HEK293 (cell line): ENCODE data around the gene LYL1.

ENCODE experiments used
- CTCF ChIA-PET: fragments of 350-600 bp; formaldehyde crosslinking; extraction: SDS; loops from one replicate; lab custom pipeline; 2021; ENCODE audit warnings: antibody characterized with exemption; lab: Yijun Ruan, JAX
- POLR2A ChIA-PET: fragments of 300-600 bp; formaldehyde crosslinking; extraction: SDS; loops from one replicate; lab custom pipeline; 2020; ENCODE audit warnings: antibody characterized with exemption, inconsistent platforms; lab: Yijun Ruan, JAX
- H3K27ac ChIP-seq: fragments of 200-500 bp; sonication (Bioruptor generic); 2 replicates; pipeline ENCODE4 v1.5.1; 2014; ENCODE audit warnings: low read depth, low read length, control low read depth, inconsistent platforms; ENCODE audit errors: extremely low read depth
- H3K36me3 ChIP-seq, 2 experiments: fragments of 200-500 bp in 1 of 2; sonication (Bioruptor generic) in 1 of 2; 1 replicate in 1 of 2; 2 replicates in 1 of 2; pipeline ENCODE4 v1.5.1; 2014 to 2017; ENCODE audit warnings: inconsistent platforms in 2 of 2, low read length in 2 of 2; ENCODE audit not compliant: control insufficient read depth in 2 of 2, insufficient read depth in 1 of 2
- H3K4me1 ChIP-seq: fragments of 200-500 bp; sonication (Bioruptor generic); 2 replicates; pipeline ENCODE4 v1.5.1; 2014; ENCODE audit warnings: mild to moderate bottlenecking, low read length, inconsistent platforms; ENCODE audit not compliant: control insufficient read depth, insufficient read depth
- H3K4me3 ChIP-seq: 2 replicates; pipeline ENCODE4 v1.5.1; 2011; ENCODE audit warnings: low read depth, mild to moderate bottlenecking, control low read depth, low read length, moderate library complexity
- H3K9me3 ChIP-seq: fragments of 200-500 bp; sonication (Bioruptor generic); 2 replicates; pipeline ENCODE4 v1.5.1; 2014; ENCODE audit warnings: low read depth, low read length, inconsistent platforms; ENCODE audit not compliant: control insufficient read depth, insufficient read depth
- BCL6B ChIP-seq: fragments of 450-650 bp; formaldehyde crosslinking; IDR thresholded peaks from 2 replicates; pipeline ENCODE4 v1.5.1; 2017; ENCODE audit warnings: missing biosample characterization, missing genetic modification characterization
- KLF1 ChIP-seq: fragments of 450-650 bp; formaldehyde crosslinking; IDR thresholded peaks from 2 replicates; pipeline ENCODE4 v1.5.1; 2016; ENCODE audit warnings: missing biosample characterization, missing genetic modification characterization
- KLF8 ChIP-seq: fragments of 450-650 bp; formaldehyde crosslinking; IDR thresholded peaks from 2 replicates; pipeline ENCODE4 v1.5.1; 2016; ENCODE audit warnings: missing biosample characterization, missing genetic modification characterization
- KLF9 ChIP-seq: fragments of 450-650 bp; formaldehyde crosslinking; IDR thresholded peaks from 2 replicates; pipeline ENCODE4 v1.5.1; 2016; ENCODE audit warnings: missing biosample characterization, missing genetic modification characterization, low read depth
- PRDM10 ChIP-seq: fragments of 450-650 bp; formaldehyde crosslinking; IDR thresholded peaks from 2 replicates; pipeline ENCODE4 v1.5.1; 2016; ENCODE audit warnings: missing biosample characterization, missing genetic modification characterization
- REPIN1 ChIP-seq: fragments of 450-650 bp; formaldehyde crosslinking; IDR thresholded peaks from 2 replicates; pipeline ENCODE4 v1.5.1; 2017; ENCODE audit warnings: missing biosample characterization, missing genetic modification characterization, low read depth
- SP3 ChIP-seq: fragments of 450-650 bp; formaldehyde crosslinking; IDR thresholded peaks from 2 replicates; pipeline ENCODE4 v1.5.1; 2016; ENCODE audit warnings: missing biosample characterization, missing genetic modification characterization
- ZBTB17 ChIP-seq: fragments of 450-650 bp; formaldehyde crosslinking; IDR thresholded peaks from 2 replicates; pipeline ENCODE4 v1.5.1; 2016; ENCODE audit warnings: missing biosample characterization, missing genetic modification characterization
- ZBTB26 ChIP-seq: fragments of 450-650 bp; formaldehyde crosslinking; optimal IDR thresholded peaks from 2 replicates; pipeline ENCODE3; 2016; ENCODE audit warnings: missing biosample characterization, mild to moderate bottlenecking, missing genetic modification characterization
- ZBTB8A ChIP-seq: fragments of 450-650 bp; formaldehyde crosslinking; IDR thresholded peaks from 2 replicates; pipeline ENCODE4 v1.5.1; 2016; ENCODE audit warnings: missing biosample characterization, missing genetic modification characterization
- ZNF148 ChIP-seq: fragments of 450-650 bp; formaldehyde crosslinking; IDR thresholded peaks from 2 replicates; pipeline ENCODE4 v1.5.0; 2017; ENCODE audit warnings: missing biosample characterization, missing genetic modification characterization, borderline replicate concordance
- ZNF223 ChIP-seq: fragments of 450-650 bp; formaldehyde crosslinking; IDR thresholded peaks from 2 replicates; pipeline ENCODE4 v1.5.1; 2016; ENCODE audit warnings: missing biosample characterization, missing genetic modification characterization
- ZNF248 ChIP-seq: fragments of 450-650 bp; formaldehyde crosslinking; IDR thresholded peaks from 2 replicates; pipeline ENCODE4 v1.5.1; 2017; ENCODE audit warnings: missing biosample characterization, missing genetic modification characterization
- ZNF391 ChIP-seq: fragments of 450-650 bp; formaldehyde crosslinking; IDR thresholded peaks from 2 replicates; pipeline ENCODE4 v1.5.1; 2016; ENCODE audit warnings: low read depth, missing biosample characterization, missing genetic modification characterization, borderline replicate concordance
- ZNF449 ChIP-seq: fragments of 450-650 bp; formaldehyde crosslinking; IDR thresholded peaks from 2 replicates; pipeline ENCODE4 v1.5.1; 2017; ENCODE audit warnings: missing biosample characterization, mild to moderate bottlenecking, missing genetic modification characterization, moderate library complexity
- ZNF600 ChIP-seq: fragments of 450-650 bp; formaldehyde crosslinking; IDR thresholded peaks from 2 replicates; pipeline ENCODE4 v1.5.1; 2016; ENCODE audit warnings: missing biosample characterization, missing genetic modification characterization

LYL1 gene

GRCh38 chr19:13120031-13120430 is 17.4 kb upstream of the LYL1 start:
- ChIA-PET CTCF (interaction anchor here (0.5 to 1.6 kb wide), 5 partner anchors 26 to 343 kb away, joined by 3 to 8 read pairs (median 3); no protein-coding TSS in a partner anchor), POLR2A (interaction anchor here (0.7 to 4.2 kb wide), 5 partner anchors 8 to 35 kb away, joined by 3 to 48 read pairs (median 18); partner anchors contain the start of genes IER2 and STX10)
- H3K4me3 ChIP-seq, result no peak overlapping the region
- no peak overlapping the region for H3K27ac ChIP-seq
- TF ChIP-seq ZNF223 (tag by site-specific recombination), result no peak
- peak; percentile 2; the same call in 1 of the 2 replicates for TF ChIP-seq ZNF600 (tag by site-specific recombination)
- no peaks in the 10 kb centered on the region for H3K9me3 ChIP-seq
- peaks cover 0 to 49% of the 10 kb centered on the region in 2 experiments; a peak in 2 of 3 replicates for H3K36me3 ChIP-seq
- H3K4me1 ChIP-seq, result peaks cover 7% of the 10 kb centered on the region

- H3K9me3 ChIP-seq, result no peaks in the 10 kb centered on the region
- POLR2A ChIA-PET, result interaction anchor here (0.7 to 4.2 kb wide), 5 partner anchors 9 to 35 kb away, joined by 3 to 48 read pairs (median 18); partner anchors contain the start of genes IER2 and STX10
- peaks cover 2 to 50% of the 10 kb centered on the region in 2 experiments; a peak in 2 of 3 replicates for H3K36me3 ChIP-seq
- TF ChIP-seq ZNF600 (tag by site-specific recombination), result peak; percentile 43; the same call in 1 of the 2 replicates
- no peak for TF ChIP-seq BCL6B (tag by site-specific recombination)
- TF ChIP-seq PRDM10 (tag by site-specific recombination), result peak; percentile 38; the same call in 1 of the 2 replicates
- no peak for TF ChIP-seq ZBTB26 (tag by site-specific recombination)
- TF ChIP-seq ZNF148 (tag by site-specific recombination), result no peak
- peak; percentile 68 for TF ChIP-seq ZBTB17 (tag by site-specific recombination)
- H3K4me3 ChIP-seq, result no peak overlapping the region; the same call in 1 of the 2 replicates
- no peak overlapping the region; the same call in 1 of the 2 replicates for H3K27ac ChIP-seq
- CTCF ChIA-PET, result interaction anchor here (0.6 to 1.6 kb wide), 5 partner anchors 25 to 154 kb away, joined by 3 to 8 read pairs (median 3); no protein-coding TSS in a partner anchor
- peaks cover 7% of the 10 kb centered on the region for H3K4me1 ChIP-seq
Observed at GRCh38 chr19:13119627-13120026, 17.0 kb upstream of the LYL1 start.

- Histone ChIP-seq H3K27ac (peak overlapping the region; percentile 98), H3K4me1 (peaks cover 7% of the 10 kb centered on the region), H3K36me3 (peaks cover 9 to 51% of the 10 kb centered on the region in 2 experiments; a peak in 2 of 3 replicates), H3K9me3 (no peaks in the 10 kb centered on the region), H3K4me3 (peak overlapping the region; percentile 93)
- ChIA-PET POLR2A (interaction anchor here (0.5 to 4.2 kb wide), 11 partner anchors 10 to 1017 kb away, joined by 3 to 48 read pairs (median 4); partner anchors contain the start of genes GCDH, IER2 and STX10), CTCF (interaction anchor here (1.0 to 2.3 kb wide), 5 partner anchors 115 to 153 kb away, joined by 3 to 13 read pairs (median 3); no protein-coding TSS in a partner anchor)
- TF ChIP-seq KLF1 (tag by site-specific recombination) (peak; percentile 85), ZBTB8A (tag by site-specific recombination) (0 out of 2 replicates have a peak, but pooled peaks have one; percentile 34), ZBTB17 (tag by site-specific recombination) (peak; percentile 67), ZNF449 (0 out of 2 replicates have a peak, but pooled peaks have one; percentile 27), ZNF391 (tag by site-specific recombination) (peak; percentile 52; the same call in 1 of the 2 replicates), ZNF248 (no peak), KLF8 (tag by site-specific recombination) (peak; percentile 50; the same call in 1 of the 2 replicates), REPIN1 (tag by site-specific recombination) (no peak), SP3 (peak; percentile 86), KLF9 (tag by site-specific recombination) (peak; percentile 67)
Observed at GRCh38 chr19:13118424-13119193, 16.0 kb upstream of the LYL1 start.
